HepG2 (cell line): ENCODE results near the gene MMP17. TPM values are rescaled to one million over a fixed set of nuclear protein-coding genes. Genes with fewer than 3 reads are reported as not detected.
A peak's percentile ranks its signal among the peaks of the same experiment; 100 is the strongest.

Experiments
- ATAC-seq: fragments of 200-7000 bp; cut with Tn5 transposase; 3 replicates; pipeline ENCODE4 v1.9.1; 2020; ENCODE audit warnings: mild to moderate bottlenecking, moderate library complexity
- BruUV-seq: library from RNA; stranded (reverse); fragments of 400-500 nt; replicated peaks from 2 replicates; lab custom pipeline; 2021; lab: Mats Ljungman, UMichigan
- CTCF ChIA-PET: fragments of 300-600 bp; formaldehyde crosslinking; extraction: SDS; loops from one replicate; lab custom pipeline; 2021; ENCODE audit warnings: low total read pairs, inconsistent platforms, low intra/inter-chr PET ratio; lab: Yijun Ruan, JAX
- POLR2A ChIA-PET: fragments of 350-600 bp; sonication (Branson Sonifier 250); formaldehyde crosslinking; loops from one replicate; lab custom pipeline; 2020; ENCODE audit warnings: antibody characterized with exemption, inconsistent platforms; lab: Yijun Ruan, JAX
- DNase-seq: peaks from one replicate; pipeline ENCODE4 v3.0.0-alpha.2; 2015; ENCODE audit warnings: low spot score
- FAIRE-seq: peaks from 3 replicates; lab custom pipeline; 2011; peaks lifted over from hg19 to GRCh38; lab: Jason Lieb, UNC
- H2AFZ ChIP-seq: one replicate; pipeline ENCODE4 v1.6.1; 2011; ENCODE audit warnings: low read length, inconsistent platforms
- H3K27ac ChIP-seq: fragments of 300-600 bp; 3 replicates; pipeline ENCODE4 v1.8.0; 2011; ENCODE audit warnings: mixed run types, mild to moderate bottlenecking, mixed read lengths, low read length, inconsistent platforms; ENCODE audit not compliant: insufficient read depth; ENCODE audit errors: extremely low read length
- H3K27me3 ChIP-seq, 2 experiments: fragments of 200-600 bp in 1 of 2; 2 replicates in 1 of 2; 3 replicates in 1 of 2; pipeline versions ENCODE4 v1.6.0 to v1.8.0; 2011; ENCODE audit warnings: low read length in 2 of 2, mild to moderate bottlenecking in 2 of 2, moderate library complexity in 2 of 2, inconsistent platforms in 1 of 2; ENCODE audit not compliant: insufficient read depth in 2 of 2, control insufficient read depth in 1 of 2
- H3K36me3 ChIP-seq, 2 experiments: fragments of 200-600 bp in 1 of 2; replicated peaks in 1 of 2; 2 replicates in 1 of 2; 3 replicates in 1 of 2; pipeline versions ENCODE4 v1.5.1 to v1.8.0; 2011; ENCODE audit warnings: low read length in 2 of 2, inconsistent platforms in 1 of 2; ENCODE audit not compliant: insufficient read depth in 2 of 2, control insufficient read depth in 1 of 2
- H3K4me1 ChIP-seq: 2 replicates; pipeline ENCODE4 v1.5.1; 2012; ENCODE audit warnings: low read length, inconsistent platforms; ENCODE audit not compliant: insufficient read depth
- H3K4me2 ChIP-seq: 2 replicates; pipeline ENCODE4 v1.6.0; 2011; ENCODE audit warnings: low read depth, low read length, inconsistent platforms
- H3K4me3 ChIP-seq, 3 experiments: fragments of 200-600 bp in 1 of 3; sonication (generic), shearing (Covaris generic) in 1 of 3; replicated peaks in 1 of 3; 2 replicates each; pipeline ENCODE4 v1.5.1; 2011 to 2016; ENCODE audit warnings: low read length in 3 of 3, inconsistent platforms in 2 of 3, low read depth in 2 of 3, mild to moderate bottlenecking in 2 of 3, control low read depth in 1 of 3, mixed read lengths in 1 of 3; ENCODE audit not compliant: insufficient read depth in 1 of 3
- H3K79me2 ChIP-seq: one replicate; pipeline ENCODE4 v1.6.1; 2011; ENCODE audit warnings: low read length, inconsistent platforms; ENCODE audit not compliant: insufficient read depth
- H3K9ac ChIP-seq: 2 replicates; pipeline ENCODE4 v1.6.0; 2011; ENCODE audit warnings: mild to moderate bottlenecking, low read depth, low read length, inconsistent platforms; ENCODE audit not compliant: insufficient read depth
- H3K9me3 ChIP-seq: 2 replicates; pipeline ENCODE4 v1.5.1; 2012; ENCODE audit warnings: mild to moderate bottlenecking, low read length
- H4K20me1 ChIP-seq: 2 replicates; pipeline ENCODE4 v1.6.0; 2011; ENCODE audit warnings: inconsistent platforms, mild to moderate bottlenecking, low read length, moderate library complexity; ENCODE audit not compliant: insufficient read depth
- ETV5 ChIP-seq: IDR thresholded peaks from 2 replicates; pipeline ENCODE4 v1.6.1; 2018; ENCODE audit warnings: missing biosample characterization, missing genetic modification reagents, inconsistent platforms, borderline replicate concordance
- MATR3 ChIP-seq: sonication (generic); formaldehyde crosslinking; IDR thresholded peaks from 2 replicates; pipeline ENCODE4 v1.4.0; 2020; ENCODE audit warnings: missing genetic modification reagents
- NFAT5 ChIP-seq: sonication (generic); formaldehyde crosslinking; IDR thresholded peaks from 2 replicates; pipeline ENCODE4 v1.4.0; 2020; ENCODE audit warnings: missing genetic modification reagents
- NFE2 ChIP-seq: sonication (generic); formaldehyde crosslinking; IDR thresholded peaks from 2 replicates; pipeline ENCODE4 v1.4.0; 2020; ENCODE audit warnings: missing genetic modification reagents
- SIN3B ChIP-seq: fragments of 150-350 bp; IDR thresholded peaks from 2 replicates; pipeline ENCODE4 v1.6.1; 2014; ENCODE audit warnings: low read length
- SMAD3 ChIP-seq: sonication (generic); formaldehyde crosslinking; IDR thresholded peaks from 2 replicates; pipeline ENCODE4 v1.4.0; 2020; ENCODE audit warnings: missing genetic modification reagents
- SP5 ChIP-seq: IDR thresholded peaks from 2 replicates; pipeline ENCODE4 v1.6.1; 2016; ENCODE audit warnings: low read depth, borderline replicate concordance
- TRIM22 ChIP-seq: fragments of 450-650 bp; IDR thresholded peaks from 2 replicates; pipeline ENCODE4 v1.6.1; 2017
- ZNF180 ChIP-seq: sonication (generic); formaldehyde crosslinking; IDR thresholded peaks from 2 replicates; pipeline ENCODE4 v1.4.0; 2020; ENCODE audit warnings: low read depth, missing genetic modification reagents, borderline replicate concordance
- ZNF205 ChIP-seq: IDR thresholded peaks from 2 replicates; pipeline ENCODE4 v1.6.1; 2018; ENCODE audit warnings: missing biosample characterization, missing genetic modification reagents
- ZNF251 ChIP-seq: sonication (generic); formaldehyde crosslinking; IDR thresholded peaks from 2 replicates; pipeline ENCODE4 v1.9.0; 2021; ENCODE audit warnings: mild to moderate bottlenecking, missing genetic modification reagents
- ZNF484 ChIP-seq: sonication (generic); formaldehyde crosslinking; IDR thresholded peaks from 2 replicates; pipeline ENCODE4 v1.5.1; 2020; ENCODE audit warnings: mild to moderate bottlenecking, low read depth, missing genetic modification reagents, borderline replicate concordance
- ZNF598 ChIP-seq: sonication (generic); formaldehyde crosslinking; IDR thresholded peaks from 2 replicates; pipeline ENCODE4 v1.5.1; 2020; ENCODE audit warnings: mild to moderate bottlenecking, missing genetic modification reagents, borderline replicate concordance
- ZNF704 ChIP-seq: sonication (generic); formaldehyde crosslinking; IDR thresholded peaks from 2 replicates; pipeline ENCODE4 v1.8.1; 2023; ENCODE audit warnings: mild to moderate bottlenecking, inconsistent platforms, moderate library complexity, missing genetic modification reagents, borderline replicate concordance
- ZSCAN30 ChIP-seq: sonication (generic); formaldehyde crosslinking; IDR thresholded peaks from 2 replicates; pipeline ENCODE4 v1.5.0; 2020; ENCODE audit warnings: mild to moderate bottlenecking, missing genetic modification reagents
- WGBS: methylation state at CpG from one replicate; pipeline ENCODE4 v1.1.6; 2017; ENCODE audit warnings: low lambda C conversion rate; 5-methylcytosine and 5-hydroxymethylcytosine counted together
- in situ Hi-C: cut with HindIII; loops from 2 replicates; pipeline ENCODE4 v1.10.0; 2017; ENCODE audit warnings: low pct_unique_long_range_greater_than_20kb; ENCODE audit not compliant: extremely low pct_ligation_motif_present
- intact Hi-C: fragments of 100-400 bp; cut with micrococcal nuclease; formaldehyde crosslinking; loops from one replicate; pipeline ENCODE4 v1.10.0; 2022; ENCODE audit not compliant: unreplicated experiment
- polyA plus RNA-seq, 8 experiments: library from polyadenylated mRNA; depleted of rRNA in 3 of 8; stranded (reverse) in 7 of 8; unstranded in 1 of 8; fragments of >200 nt; fragmentation: Illumina TruSeq in 4 of 8; extraction: Trizol in 4 of 8; gene quantifications; 2 replicates each; pipeline versions ENCODE4 v1.2.1 to v1.2.3, GENCODE V29; 2011 to 2016; ENCODE audit warnings: low read depth in 4 of 8, missing spikeins in 1 of 8, mixed read lengths in 1 of 8; ENCODE audit not compliant: insufficient read depth in 1 of 8
- total RNA-seq, 5 experiments: library from RNA; depleted of rRNA; stranded (reverse); fragments of >200 nt; fragmentation: Illumina TruSeq; extraction: Trizol; gene quantifications; 2 replicates each; pipeline ENCODE4 v1.2.3, GENCODE V29; 2016; ENCODE audit warnings: low read depth in 1 of 5
- TF ChIP-seq, protein P1 (sequence below): IDR thresholded peaks from 2 replicates; pipeline ENCODE4 v1.6.1; 2012; ENCODE audit warnings: low read depth, low read length, improper control_type of control experiment

Gene MMP17
- total and polyA plus RNA-seq, 2 of the 13 experiments (the other 11 are each of a cell fraction or from before 2014, with no cell fraction given): 0.55 to 0.80 TPM

DNA sequence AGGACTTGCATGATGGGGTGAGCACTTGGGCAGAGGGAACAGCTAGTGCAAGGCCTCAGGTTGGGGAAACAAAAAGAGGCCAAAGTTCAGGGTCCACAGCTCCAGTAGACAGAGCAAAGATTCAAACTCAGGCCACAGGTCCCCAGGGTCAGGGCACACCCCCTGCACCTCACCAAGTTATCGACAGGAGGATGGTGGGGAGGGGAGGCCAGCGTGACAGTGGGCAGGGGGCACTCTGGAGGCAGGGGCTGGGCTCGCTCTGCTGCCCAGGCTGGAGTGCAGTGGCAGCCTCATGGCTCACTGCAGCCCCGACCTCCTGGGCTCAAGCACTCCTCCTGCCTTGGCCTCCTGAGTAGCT, 33.9 kb downstream of the MMP17 start:
- Histone ChIP-seq H3K36me3 (no peaks in the 10 kb centered on the region), H3K4me1 (peaks cover 72% of the 10 kb centered on the region), H3K79me2 (no peaks in the 10 kb centered on the region), H3K4me2 (peak overlapping the region; percentile 95), H3K27me3 (peaks cover 0 to 6% of the 10 kb centered on the region in 2 experiments; a peak in 2 of 5 replicates), H2AFZ (no peak overlapping the region), H3K9me3 (no peaks in the 10 kb centered on the region), H3K9ac (peak overlapping the region; percentile 92; the same call in 1 of the 2 replicates), H3K27ac (peak overlapping the region; percentile 99), H3K4me3 (peak overlapping the region; percentile 17 to 67 (median 64); a peak in 5 of 6 replicates), H4K20me1 (no peaks in the 10 kb centered on the region)
- DNase-seq (peak; percentile 41), FAIRE-seq (peak; percentile 71), ATAC-seq (peak; percentile 10)
- WGBS: 17% methylated on average over 1 of the region's 4 CpGs
- POLR2A ChIA-PET: interaction anchor here (0.9 to 2.4 kb wide), 6 partner anchors 9 to 89 kb away, joined by 3 to 11 read pairs (median 7); partner anchors contain the start of gene PUS1
- in situ Hi-C loops: no loop called here
- intact Hi-C loops: loop anchor here (5.0 kb wide), 1 partner anchor 65 kb away; the partner anchor contains the start of gene PUS1
- no TSS peak for BruUV-seq
- CTCF ChIA-PET: no interaction called here
- TF ChIP-seq MATR3 (CRISPR knock-in tag): no peak
- no peak for TF ChIP-seq ZNF251 (CRISPR knock-in tag)
- peak; percentile 47; the same call in 1 of the 2 replicates for TF ChIP-seq SP5 (CRISPR knock-in tag)
- no peak for TF ChIP-seq TRIM22
- TF ChIP-seq ZNF180: no peak
- TF ChIP-seq NFE2 (CRISPR knock-in tag): no peak
- no peak for TF ChIP-seq SMAD3 (CRISPR knock-in tag)
- TF ChIP-seq SIN3B: no peak
- no peak for TF ChIP-seq ZNF598 (CRISPR knock-in tag)
- no peak for TF ChIP-seq ZNF484
- no peak for TF ChIP-seq ZNF205 (CRISPR knock-in tag)
- TF ChIP-seq, protein P1, sequence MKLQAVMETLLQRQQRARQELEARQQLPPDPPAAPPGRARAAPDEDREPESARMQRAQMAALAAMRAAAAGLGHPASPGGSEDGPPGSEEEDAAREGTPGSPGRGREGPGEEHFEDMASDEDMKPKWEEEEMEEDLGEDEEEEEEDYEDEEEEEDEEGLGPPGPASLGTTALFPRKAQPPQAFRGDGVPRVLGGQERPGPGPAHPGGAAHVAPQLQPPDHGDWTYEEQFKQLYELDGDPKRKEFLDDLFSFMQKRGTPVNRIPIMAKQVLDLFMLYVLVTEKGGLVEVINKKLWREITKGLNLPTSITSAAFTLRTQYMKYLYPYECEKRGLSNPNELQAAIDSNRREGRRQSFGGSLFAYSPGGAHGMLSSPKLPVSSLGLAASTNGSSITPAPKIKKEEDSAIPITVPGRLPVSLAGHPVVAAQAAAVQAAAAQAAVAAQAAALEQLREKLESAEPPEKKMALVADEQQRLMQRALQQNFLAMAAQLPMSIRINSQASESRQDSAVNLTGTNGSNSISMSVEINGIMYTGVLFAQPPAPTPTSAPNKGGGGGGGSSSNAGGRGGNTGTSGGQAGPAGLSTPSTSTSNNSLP: no peak
- TF ChIP-seq NFAT5 (CRISPR knock-in tag): no peak
- no peak for TF ChIP-seq ZSCAN30
- TF ChIP-seq ZNF704 (CRISPR knock-in tag): no peak
- TF ChIP-seq ETV5 (CRISPR knock-in tag): no peak
